ACHN (cell line): Measurements from ENCODE around the gene FOXP4.

ENCODE experiments used
- DNase-seq: peaks from one replicate; pipeline ENCODE4 v3.0.0-alpha.2; 2015
- in situ Hi-C: cut with HindIII; loops from 2 replicates; pipeline ENCODE4 v1.10.0; 2017; ENCODE audit warnings: low sequenced_read_pairs, low pct_ligation_motif_present, low pct_unique_long_range_greater_than_20kb

Gene FOXP4

DNA sequence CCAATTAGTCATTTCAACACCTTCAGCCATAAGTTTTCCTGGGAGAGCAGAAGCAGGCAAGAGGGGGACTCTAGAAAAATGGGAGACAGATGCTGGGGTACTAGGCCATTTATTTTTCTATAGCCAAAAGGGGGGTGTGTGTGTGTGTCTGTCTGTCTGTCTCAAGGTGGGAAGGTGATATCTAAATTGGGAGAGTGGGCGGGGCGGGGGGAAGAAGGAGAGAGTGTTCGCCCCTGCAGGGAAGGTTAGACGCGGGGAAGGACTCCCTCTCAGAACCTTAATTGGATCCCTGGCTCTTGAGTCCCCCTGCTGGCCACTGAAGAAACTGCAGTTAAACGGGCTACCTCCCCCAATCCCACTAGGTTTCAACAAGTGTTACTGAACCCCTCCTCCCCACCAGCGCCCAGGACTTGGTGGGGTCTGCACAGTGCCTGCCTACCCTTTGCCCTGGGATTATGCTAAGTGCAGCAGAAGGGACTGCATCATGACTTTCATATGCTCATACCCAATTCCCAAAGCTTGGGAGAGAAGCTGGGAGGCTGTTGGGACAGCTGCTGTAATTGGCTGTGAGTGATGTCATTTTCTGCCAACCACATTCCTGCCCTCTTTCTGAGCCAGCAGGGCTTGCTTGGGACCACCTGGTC, 45.8 kb downstream of the FOXP4 start:
- in situ Hi-C loops, result no loop called here
- DNase-seq, result peak; percentile 62

DNA sequence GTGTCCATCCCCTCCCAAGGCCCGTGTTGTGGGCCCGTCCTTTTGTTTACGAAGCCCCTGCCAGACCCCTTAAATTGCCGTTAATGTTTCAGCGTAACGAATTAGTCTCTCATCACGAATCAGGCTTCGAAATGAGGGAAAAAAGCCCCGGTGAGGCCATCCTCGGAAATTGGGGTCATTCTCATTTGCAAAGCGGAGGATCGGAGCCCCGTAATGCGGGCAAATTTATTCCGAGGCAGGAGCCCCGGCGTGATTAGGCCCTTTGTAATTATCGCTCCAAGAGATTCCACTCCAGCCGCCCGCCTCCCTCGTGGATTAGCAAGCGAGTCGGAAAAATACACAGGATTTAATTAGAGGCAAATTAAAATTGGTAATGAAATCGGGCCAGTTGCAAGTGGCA, 47.2 kb downstream of the FOXP4 start:
- in situ Hi-C loops, result no loop called here
- no peak for DNase-seq

DNA sequence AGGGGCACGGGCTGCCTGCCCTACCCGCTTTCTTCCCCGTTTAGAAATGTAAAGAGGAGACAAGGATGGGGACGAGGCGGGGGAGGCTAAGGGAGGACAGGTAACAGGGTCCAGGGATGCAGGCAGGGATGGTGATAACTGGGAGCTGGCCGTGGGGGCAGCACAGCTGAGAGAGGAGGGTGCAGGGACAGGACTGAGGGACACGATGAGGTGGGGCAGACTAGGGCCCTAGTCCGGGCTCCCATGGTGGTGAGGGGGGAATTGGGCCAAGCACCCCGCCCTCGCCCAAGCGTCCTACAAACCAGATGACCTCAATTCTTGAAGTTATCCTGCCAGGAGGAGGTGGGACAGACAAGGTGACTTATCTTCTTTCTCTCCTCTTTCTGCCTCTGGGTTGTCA, 47.7 kb downstream of the FOXP4 start:
- in situ Hi-C loops, result no loop called here
- DNase-seq, result no peak

- DNase-seq, result no peak
- in situ Hi-C loops, result no loop called here
Measured at GRCh38 chr6:41594326-41594725, 48.1 kb downstream of the FOXP4 start.

DNA sequence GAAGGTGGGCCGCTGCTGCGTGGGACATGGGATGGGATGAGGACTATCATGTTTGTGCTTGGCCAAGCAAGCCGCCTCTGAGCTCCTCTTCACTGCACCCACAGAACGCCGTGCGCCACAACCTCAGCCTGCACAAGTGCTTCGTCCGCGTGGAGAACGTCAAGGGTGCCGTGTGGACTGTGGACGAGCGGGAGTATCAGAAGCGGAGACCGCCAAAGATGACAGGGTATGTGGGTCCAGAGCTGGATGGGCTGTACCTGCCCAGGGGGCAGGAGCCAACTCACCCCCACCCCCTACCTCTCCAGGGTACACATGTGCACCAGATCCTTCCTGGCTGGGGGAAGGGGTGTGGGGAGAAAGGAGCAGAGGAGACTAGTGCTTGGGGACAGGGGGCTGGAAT, 48.6 kb downstream of the FOXP4 start:
- in situ Hi-C loops, result no loop called here

GRCh38 chr6:41595166-41595565, 49.0 kb downstream of the FOXP4 start:
- in situ Hi-C loops, result no loop called here
- no peak for DNase-seq

More for the DNA sequence above, 48.6 kb downstream of the FOXP4 start:
- DNase-seq, result no peak

DNA sequence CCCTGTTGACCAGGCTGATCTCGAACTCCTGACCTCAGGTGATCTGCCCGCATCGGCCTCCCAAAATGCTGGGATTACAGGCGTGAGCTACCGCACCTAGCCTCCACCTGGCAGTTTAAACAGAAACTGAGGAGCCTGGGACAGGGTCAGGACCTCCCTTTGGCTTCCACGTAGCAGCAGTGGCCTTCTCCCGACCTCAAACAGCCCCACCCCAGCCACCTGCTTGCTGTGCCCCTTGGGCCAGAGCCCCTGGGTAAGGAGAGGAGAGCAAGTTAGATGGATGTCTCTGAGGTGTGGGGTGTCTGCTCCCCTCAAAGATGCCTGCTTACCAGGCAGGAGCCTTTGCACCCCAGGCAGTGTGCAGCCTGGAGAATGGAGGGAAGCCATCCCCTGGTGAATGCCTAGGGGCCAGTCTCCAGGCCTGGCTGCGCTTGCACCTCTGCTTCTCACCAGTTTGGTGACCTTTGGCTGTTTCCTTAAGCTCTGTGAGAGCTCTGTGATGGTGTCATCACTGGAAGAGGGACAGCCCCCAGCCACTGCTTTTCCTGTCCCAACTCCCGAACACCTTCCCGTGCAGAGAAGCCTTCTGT, 50.0 kb downstream of the FOXP4 start:
- in situ Hi-C loops, result no loop called here
- no peak for DNase-seq

GRCh38 chr6:41596807-41597206, 50.6 kb downstream of the FOXP4 start:
- in situ Hi-C loops, result no loop called here

GRCh38 chr6:41597246-41598000, 51.2 kb downstream of the FOXP4 start:
- in situ Hi-C loops, result no loop called here
- DNase-seq, result no peak

More at GRCh38 chr6:41596807-41597206, 50.6 kb downstream of the FOXP4 start:
- no peak for DNase-seq

GRCh38 chr6:41598670-41599014, 52.5 kb downstream of the FOXP4 start:
- DNase-seq, result no peak
- in situ Hi-C loops, result no loop called here

GRCh38 chr6:41599015-41599851, 53.1 kb downstream of the FOXP4 start:
- in situ Hi-C loops, result no loop called here
- DNase-seq, result no peak

DNA sequence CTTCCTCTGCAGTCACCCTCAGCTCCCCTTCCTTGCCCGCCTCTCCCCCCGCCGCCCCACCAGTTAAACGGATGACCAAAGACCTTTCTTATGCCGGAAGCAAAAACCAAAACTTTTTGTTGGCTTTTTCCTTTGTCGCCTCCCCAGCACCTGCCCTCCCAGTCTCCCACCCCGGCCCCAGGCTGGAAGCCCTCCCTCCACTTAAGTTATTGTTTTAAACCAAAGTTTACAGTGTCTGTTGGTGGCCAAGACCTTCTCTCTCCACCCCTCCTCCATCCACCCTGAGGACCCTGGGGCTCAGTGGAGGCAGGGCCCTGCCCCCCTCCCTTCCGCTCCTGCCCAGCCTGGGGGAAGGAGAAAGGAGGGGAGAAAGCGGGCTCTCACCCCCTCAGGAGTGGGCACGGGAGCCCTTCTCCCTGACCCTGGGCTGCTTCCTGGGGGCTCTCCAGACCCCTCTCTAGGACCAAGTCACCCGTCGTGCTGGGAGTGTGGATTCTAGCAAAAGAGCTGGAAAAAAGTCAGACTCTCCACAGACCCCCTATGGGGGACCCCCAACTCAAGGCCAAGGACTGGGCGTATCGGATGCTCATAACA, 53.8 kb downstream of the FOXP4 start:
- in situ Hi-C loops, result no loop called here
- no peak for DNase-seq

GRCh38 chr6:41600499-41601247, 54.5 kb downstream of the FOXP4 start:
- in situ Hi-C loops, result no loop called here
- no peak for DNase-seq

- no peak for DNase-seq
- in situ Hi-C loops, result no loop called here
Measured at GRCh38 chr6:41601248-41601549, 55.0 kb downstream of the FOXP4 start.

DNA sequence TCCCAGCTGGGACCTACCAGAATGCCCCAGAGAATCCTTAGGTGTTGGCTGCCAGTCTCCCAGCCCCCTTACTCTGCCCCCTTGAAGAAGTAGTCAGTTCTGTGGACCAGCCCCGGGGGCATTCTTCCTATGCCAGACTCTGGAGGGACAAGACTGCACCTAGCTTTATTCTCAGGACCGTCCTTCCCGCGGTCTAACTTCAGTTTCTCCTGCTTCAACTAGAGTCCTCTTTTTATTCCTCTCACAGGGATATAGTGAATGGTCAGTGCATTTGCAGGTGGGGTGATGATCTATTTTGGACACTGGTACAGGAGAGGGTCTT, 56.2 kb downstream of the FOXP4 start:
- no peak for DNase-seq
- in situ Hi-C loops, result no loop called here

- in situ Hi-C loops, result no loop called here
- DNase-seq, result peak; percentile 78
Measured at GRCh38 chr6:41602864-41603608, 56.9 kb downstream of the FOXP4 start.

DNA sequence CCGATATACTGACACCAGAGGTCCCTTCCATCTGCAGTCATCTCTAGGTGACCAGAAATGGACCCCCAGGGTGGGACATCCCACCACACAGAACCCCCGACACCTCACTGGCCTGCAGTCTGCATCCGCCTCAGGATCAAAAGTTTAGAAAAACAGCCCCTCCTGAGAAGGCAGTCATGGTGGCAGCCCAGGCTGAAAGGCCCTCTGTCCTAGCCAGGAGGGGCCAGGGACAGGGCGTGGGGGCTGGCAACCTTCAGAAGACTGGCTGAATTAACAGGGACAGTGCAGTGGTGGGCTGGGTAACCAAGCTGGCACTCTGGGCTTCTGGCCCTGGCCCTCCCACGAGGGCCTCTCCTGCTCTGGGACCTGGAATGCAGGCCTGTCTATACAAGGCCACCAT, 57.8 kb downstream of the FOXP4 start:
- no peak for DNase-seq
- in situ Hi-C loops, result no loop called here

DNA sequence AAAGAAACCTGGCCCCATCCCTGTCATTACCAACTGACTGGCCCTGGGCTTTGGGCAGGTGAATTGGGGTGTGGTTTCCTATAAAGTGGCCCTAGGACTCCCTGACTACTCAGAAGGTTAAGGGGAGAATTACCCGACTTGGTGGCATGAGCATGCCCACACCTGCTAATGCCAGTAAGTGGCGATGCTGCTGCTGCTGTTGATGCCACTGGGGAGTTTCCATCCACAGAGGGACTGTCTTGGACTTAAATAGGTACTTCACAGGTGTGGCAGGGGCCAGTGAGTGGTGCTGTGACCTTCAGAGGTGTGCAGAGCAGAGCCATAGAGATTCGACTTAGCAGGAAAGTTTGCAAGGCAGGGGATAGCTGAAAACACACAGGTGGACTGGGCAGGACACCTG, 59.5 kb downstream of the FOXP4 start:
- in situ Hi-C loops, result no loop called here
- DNase-seq, result no peak
